GM19372 (cell line): ENCODE results near the gene KCNRG.
"Not testable (repeated sequence)": the region's sequence is repeated elsewhere in the genome, so short reads cannot be mapped to it uniquely, and the experiment has no call there.

ENCODE experiments used
- ATAC-seq: cut with Tn5 transposase; IDR thresholded peaks from one replicate; pipeline ENCODE4 v1.9.1; 2021; ENCODE audit warnings: mild to moderate bottlenecking, low read depth, moderate library complexity; ENCODE audit not compliant: unreplicated experiment

The KCNRG gene

DNA sequence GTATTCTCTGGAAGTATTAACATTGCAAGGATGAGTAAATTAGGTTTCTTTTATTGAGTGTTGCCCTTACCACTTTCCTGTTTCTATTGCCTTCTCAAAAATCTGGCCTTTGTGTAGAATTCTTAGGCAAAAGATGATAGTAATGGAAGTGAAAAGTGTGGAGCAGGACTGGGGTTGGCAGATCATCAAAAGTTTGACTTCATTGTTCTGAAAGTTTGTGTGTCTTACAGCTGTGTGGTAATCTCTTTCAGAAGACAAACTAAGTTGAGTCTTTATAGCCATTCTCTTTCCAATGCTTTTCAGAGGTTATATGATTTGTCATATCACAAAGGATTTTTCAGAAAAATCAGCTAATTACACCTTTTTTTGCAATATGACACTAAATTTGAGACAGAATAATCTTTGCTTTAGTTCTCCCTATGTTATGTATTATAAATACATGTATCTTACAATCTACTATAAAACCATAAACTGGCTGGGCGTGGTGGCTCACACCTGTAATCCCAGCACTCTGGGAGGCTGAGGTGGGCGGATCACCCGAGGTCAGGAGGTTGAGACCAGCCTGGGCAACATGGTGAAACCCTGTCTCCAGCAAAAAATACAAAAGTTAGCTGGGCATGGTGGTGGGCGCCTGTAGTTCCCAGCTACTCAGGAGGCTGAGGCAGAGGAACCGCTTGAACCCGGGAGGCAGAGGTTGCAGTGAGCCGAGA is 8.7 kb upstream of the KCNRG start:
- no peak for ATAC-seq

DNA sequence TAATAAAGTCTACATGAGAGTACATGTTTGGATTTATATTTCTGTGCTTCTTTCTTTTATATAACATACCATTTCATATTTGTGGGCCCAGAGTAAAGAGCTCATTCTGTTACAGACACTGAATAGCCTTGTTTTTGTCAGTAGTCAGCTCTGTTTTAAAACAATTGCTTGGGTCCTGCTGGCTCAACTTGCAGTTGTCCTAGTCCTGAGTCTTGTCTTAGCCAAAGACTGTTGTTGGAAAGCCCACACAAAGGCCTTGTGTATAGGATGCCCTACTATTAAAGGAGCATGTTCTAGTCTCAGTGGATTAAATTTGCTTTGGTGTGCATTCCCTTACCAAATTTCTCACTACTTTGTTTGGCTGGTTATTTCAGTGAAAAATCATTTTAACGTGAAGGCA is 3.8 kb upstream of the KCNRG start:
- no peak for ATAC-seq

DNA sequence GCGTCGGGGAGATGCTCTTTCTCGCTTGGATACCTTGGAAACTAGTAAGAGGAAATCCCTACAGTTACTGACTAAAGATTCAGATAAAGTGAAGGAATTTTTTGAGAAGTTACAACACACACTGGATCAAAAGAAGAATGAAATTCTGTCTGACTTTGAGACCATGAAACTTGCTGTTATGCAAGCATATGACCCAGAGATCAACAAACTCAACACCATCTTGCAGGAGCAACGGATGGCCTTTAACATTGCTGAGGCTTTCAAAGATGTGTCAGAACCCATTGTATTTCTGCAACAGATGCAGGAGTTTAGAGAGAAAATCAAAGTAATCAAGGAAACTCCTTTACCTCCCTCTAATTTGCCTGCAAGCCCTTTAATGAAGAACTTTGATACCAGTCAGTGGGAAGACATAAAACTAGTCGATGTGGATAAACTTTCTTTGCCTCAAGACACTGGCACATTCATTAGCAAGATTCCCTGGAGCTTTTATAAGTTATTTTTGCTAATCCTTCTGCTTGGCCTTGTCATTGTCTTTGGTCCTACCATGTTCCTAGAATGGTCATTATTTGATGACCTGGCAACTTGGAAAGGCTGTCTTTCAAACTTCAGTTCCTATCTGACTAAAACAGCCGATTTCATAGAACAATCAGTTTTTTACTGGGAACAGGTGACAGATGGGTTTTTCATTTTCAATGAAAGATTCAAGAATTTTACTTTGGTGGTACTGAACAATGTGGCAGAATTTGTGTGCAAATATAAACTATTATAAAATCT is 2.7 kb upstream of the KCNRG start:
- no peak for ATAC-seq

DNA sequence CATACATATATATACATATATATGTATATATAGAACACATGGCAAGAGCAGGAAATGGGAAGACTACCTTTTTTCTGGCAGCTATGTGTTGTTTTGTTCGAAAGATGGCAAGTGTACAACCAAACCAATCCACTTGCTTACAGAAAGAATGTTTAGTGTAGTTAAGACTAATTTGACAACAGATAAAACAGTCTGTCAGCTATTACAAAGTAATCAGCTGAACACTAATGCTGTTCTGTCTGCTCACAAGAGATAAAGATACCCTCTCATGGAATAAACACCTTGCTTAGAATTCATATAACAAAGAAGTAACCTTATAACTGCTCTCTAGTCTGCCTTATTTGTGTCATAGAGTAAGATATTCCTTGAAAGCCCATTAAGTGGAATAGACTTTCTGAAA is 858 bp upstream of the KCNRG start:
- ATAC-seq = no peak

DNA sequence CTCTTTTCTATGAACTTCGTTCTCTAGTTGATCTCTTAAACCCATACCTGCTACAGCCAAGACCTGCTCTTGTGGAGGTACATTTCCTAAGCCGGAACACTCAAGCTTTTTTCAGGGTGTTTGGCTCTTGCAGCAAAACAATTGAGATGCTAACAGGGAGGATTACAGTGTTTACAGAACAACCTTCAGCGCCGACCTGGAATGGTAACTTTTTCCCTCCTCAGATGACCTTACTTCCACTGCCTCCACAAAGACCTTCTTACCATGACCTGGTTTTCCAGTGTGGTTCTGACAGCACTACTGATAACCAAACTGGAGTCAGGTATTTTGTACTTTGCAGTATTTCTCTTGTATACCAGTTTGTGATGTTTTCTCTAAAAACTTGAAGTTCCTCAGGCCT is 506 bp downstream of the KCNRG start:
- ATAC-seq = no peak

DNA sequence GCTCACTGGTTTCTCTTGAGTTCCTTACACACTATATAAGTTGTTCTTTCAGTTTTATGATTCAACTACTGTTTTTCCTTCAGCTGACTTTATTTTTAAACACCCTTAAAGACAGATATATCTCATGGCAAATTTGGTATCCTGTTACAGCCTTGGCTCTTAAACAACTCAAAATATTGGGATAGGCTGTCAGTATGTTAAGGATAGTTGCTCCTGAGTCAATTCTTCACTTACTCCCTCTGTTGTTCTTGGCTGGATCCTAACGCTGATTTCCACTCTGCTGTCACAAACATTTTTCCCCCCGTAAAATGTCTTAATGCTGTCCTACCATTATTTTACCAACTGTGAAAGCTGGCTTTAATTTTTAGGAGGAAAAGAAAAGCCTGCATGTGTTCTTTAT is 1.2 kb downstream of the KCNRG start:
- no peak for ATAC-seq

DNA sequence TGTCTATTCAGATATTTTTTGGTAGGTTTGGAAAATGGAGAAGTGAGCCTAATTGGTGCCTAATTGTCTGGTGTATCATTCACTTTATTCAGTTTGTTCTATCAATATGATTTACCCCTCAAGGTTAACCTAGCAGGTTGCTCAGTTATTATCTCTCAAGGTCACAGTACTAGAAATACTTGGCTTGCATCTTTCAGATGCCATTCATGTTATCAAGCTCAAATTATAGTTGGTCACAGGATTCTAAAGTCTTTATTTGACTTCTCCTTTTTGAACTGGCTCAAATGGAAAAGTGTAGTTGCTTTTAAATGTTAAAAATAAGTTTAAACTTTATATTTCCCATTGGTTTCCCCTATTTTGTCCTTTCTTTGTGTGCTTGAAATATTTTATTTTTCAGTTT is 2.6 kb downstream of the KCNRG start:
- ATAC-seq = no peak

DNA sequence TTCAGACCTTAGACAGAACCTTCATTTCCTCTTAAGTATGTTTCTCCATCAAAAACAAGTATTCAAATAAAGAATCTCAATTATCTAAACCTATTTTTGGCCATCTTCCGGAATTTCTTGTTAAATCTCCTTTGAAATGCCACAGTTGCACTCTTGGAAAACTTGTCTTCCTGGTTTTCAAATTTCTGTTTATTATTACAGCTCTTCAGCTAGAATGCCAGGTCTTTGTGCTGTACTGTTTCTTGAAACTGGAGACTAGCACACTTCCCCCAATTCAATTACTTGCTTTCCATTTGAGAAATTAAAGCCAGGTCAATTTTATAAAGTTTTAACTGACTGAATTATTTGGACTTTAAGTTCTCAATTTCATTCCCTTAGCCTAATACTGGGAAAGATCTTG is 10.2 kb downstream of the KCNRG start:
- ATAC-seq = no peak

DNA sequence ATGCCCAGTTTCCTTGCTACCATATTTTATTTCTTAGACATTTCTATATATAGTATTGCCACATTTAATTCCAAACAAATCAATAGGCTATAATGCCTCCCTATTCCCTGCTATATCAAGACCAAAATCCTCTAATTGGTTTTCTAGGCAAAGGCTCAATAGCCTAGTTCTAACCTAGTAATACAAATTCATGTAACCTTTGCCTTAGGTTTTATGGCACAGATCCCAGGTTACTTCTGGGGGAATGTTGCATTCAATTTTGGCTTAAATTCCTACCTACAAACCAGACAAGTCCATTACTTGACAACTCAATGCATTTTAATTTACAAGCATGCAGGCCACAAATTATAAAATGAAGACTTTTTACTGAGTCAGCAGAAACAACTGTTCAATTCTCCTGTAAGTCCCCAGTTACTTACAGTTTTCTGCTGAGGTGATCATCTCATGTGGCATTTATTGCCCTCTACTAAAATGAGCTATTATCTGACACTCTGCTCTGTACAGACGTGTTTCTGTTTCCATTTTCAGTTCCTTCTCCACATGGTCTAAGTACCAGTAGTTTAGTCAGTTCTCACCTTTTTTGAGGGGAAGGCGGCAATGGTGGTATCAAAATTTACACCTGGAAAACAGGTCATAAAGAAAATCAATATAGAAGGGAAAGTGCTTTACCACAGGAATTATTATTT is 11.7 kb downstream of the KCNRG start:
- peak; percentile 97 for ATAC-seq

DNA sequence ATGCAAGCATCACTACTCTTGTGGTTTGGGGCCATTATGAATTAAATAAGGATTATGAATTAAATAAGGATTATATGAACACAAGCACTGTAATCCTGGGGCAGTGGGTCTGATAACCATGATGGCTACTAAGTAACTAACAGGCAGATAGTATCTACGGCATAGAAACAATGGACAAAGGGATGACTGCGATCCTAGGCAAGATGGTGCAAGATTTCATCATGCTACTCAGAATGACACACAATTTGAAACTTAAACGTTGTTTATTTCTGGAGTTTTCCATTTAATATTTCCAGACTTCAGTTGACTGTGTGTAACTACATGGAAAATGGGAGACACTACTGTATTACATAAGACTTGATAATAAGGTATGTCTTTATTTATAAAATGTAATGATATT is 15.1 kb downstream of the KCNRG start:
- ATAC-seq = no peak

DNA sequence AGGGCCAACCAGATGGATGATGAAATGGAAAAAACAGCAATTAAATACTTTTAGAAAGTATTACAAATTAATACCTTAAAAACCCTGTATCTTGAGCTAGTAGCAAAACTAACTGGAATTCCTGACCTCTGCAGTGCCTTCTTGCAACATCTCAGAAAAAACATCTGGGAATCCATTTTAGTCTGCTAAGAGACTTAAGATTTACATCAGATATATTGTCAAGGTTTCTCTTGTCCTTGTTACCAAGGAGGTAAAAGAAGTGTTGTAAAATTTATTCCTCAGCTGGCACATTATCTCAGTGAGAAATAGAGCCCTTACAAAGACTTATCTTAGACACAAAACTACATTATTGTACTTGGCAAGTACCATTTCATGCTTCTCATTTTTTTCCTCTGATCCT is 18.5 kb downstream of the KCNRG start:
- ATAC-seq = no peak

DNA sequence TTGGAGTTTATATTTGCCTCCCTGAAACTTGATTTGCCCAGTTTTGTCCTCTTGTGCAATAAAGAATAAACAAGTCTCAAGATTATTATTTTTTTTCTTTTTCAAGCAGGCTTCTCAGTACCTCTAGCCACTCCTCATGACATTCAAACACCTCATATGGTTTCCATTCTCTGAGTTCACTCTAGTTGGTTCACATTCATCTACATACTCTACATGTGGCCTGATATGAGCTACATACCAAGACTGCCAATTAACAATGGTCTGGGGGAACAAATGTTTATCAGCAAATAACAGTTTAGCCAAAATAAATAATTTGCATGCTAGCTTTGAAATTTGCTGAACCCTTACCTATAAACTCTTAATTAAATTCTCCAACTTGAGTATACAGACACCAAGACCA is 22.5 kb downstream of the KCNRG start:
- no peak for ATAC-seq

DNA sequence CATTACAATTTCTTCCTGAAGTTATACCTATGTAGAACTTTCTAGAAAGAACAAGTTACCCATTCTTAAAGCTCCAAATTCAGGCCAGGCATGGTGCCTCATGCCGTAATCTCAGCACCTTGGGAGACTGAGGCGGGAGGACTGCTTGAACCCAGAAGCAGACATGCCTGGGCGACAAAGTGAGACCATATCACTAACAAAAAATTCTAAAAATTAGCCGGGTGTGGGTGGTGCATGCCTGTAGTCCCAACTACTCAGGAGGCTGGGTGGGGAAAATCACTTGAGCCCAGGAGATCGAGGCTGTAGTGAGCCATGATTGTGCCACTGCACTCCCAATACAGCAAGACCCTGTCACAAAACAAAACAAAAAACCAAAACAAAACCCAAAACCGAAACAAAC is 23.0 kb downstream of the KCNRG start:
- no peak for ATAC-seq

DNA sequence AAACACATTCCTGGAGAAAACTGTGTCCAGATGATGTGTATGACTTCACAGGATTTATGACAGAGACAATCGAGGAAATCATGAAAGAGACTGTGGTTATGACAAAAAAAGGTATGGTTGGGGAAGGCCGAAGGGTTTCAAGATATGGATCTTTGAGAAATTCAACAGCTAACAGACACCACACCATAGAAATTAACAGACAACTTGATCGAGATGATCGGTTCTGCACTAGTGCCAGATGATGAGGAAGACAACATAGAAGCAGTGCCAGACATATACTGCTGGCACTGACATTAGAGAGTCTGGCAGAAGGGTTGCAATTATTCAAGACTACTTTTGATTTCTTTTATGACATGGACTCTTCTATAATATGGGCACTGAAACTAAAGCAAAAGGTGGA is 37.2 kb downstream of the KCNRG start:
- ATAC-seq = no peak

DNA sequence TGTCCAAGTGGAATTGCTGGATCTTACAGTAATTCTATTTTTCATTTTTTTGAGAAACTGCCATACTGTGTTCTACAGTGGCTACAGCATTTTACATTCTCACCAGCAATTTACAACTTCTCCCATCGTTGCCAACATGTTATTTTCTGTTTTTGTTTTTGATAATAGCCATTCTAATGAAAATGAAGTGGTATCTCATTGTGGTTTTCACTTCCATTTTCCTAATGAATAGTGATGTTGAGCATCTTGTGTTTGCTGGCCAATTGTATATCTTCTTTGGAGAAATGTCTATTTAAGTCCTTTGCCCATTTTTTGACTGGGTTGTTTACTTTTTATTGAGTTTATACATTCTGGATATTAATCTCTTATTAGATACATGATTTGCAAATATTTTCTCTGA is 38.6 kb downstream of the KCNRG start:
- no peak for ATAC-seq

DNA sequence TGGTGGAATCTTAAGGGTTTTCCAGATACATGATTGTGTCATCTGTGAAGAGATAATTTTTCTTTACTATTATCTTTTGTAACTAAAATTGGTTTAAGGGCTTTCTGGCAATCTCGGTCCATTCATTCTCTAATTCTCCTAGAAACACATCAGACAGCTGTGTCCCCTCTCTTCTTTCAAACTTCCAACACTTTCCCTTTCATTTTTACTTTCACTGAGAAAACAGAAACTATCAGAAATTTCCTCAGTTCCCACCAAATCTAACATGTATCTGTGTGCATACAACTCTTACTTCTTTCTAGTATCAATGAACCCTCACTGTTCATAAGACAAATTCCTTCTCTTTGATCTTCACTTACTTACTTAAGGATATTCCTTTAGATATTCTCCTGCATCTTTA is 40.2 kb downstream of the KCNRG start:
- no peak for ATAC-seq

DNA sequence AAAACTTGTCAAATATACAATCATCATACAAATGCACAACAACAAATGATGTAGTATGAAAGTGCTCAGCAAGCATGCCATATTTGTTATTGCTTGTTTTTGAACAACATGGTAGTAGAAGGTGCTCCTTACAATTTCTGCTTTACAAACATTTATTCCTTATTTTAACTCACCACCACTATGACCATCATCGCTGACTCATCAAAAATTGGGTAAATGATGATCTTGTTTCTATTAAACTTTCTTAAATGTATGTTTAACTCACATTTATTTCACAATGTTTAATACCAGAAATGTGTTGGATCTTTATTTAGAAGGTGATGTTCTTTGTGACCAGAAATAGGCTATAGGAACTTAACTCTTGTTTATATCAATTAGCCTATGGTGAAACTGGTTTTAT is 45.5 kb downstream of the KCNRG start:
- ATAC-seq = no peak

DNA sequence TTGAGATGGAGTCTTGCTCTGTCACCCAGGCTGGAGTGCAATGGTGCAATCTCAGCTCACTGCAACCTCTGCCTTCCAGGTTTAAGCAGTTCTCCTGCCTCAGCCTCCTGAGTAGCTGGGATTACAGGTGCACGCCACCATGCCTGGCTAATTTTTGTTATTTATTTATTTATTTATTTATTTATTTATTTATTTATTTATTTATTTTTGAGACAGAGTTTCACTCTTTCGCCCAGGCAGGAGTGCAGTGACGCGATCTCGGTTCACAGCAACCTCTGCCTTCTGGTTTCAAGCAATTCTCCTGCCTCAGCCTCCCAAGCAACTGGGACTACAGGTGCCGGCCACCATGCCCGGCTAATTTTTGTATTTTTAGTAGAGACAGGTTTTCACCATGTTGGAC is 47.1 kb downstream of the KCNRG start:
- not testable (repeated sequence) for ATAC-seq

DNA sequence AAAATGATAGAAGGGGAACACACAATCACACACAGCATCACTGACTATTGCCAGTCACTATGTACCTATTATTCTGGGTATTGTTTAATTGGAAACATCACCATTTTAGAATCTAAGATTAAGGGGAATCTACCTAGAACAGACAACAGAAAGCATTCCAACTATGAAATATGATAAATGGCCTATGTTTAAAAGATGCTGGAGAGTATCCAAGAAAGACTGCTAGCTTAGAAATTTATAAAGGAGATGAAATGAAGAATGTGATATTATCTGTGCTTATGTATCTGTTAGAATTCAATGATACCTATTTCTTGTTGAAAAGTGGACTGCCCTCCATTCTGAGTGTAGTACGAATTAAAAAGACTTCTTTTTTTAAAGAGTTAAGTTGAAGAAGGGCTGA is 50.5 kb downstream of the KCNRG start:
- ATAC-seq = no peak

DNA sequence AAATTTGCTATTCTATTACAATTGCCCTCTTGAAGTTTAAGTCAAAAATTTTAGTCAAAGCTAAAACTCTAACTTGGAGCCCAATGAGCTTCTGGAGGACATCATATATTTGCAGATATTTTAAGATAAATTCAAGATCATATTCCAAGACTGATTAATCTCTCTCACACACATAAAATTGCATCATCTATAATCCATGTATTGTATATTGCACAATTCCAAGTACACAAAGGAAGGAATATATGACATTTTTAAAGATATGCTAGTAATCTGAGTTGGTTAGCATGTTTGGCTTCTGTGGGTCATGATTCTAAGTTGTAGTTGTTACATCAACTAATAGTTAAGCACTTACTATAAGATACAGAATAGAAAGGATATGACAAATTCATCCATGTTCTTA is 53.3 kb downstream of the KCNRG start:
- no peak for ATAC-seq

DNA sequence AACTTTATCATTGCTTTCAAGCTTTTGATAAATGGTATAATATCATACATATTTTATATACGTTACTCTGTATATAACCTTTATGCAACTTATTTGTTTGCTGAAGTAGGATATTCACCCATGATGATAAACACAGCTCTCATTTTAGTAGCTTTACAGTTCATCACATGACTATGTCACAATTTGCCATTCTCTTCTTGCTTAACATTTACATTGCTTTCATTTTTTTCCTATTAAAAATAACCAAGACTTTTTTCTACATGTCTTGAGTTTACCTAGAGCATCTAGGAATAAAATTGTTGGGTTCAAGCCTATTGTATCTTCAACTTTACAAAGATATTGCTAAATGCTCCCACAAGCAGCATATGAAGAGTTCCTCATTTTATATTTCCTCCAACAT is 54.0 kb downstream of the KCNRG start:
- ATAC-seq = no peak

DNA sequence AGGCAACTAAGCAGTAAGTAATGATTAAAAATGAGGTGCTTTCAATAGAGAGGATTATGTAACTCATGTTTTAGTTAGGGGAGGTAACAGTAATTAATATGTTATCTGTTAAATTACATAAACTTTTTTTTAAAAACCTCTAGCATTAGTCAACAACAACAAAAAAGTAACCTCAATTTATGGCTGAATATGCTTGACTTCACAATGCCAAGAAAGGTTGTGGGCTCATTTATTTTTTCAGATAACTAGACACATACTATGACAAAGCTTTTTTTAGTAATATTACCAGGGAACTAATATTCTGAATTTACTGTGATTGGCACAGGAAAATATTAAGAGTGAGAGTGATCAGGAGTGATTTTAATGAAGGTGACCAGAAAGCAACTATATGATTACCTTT is 54.9 kb downstream of the KCNRG start:
- ATAC-seq = no peak
